Mucosa of stomach (tissue), 1 donor: ENCODE data around the gene WNT3.
"Not testable (repeated sequence)": the region's sequence is repeated elsewhere in the genome, so short reads cannot be mapped to it uniquely, and the experiment has no call there.

Experiments
- H3K27me3 ChIP-seq: one replicate; pipeline ENCODE4 v1.7.0; 2013; ENCODE audit warnings: mild to moderate bottlenecking, low read length; ENCODE audit not compliant: control insufficient read depth, insufficient read depth
- H3K36me3 ChIP-seq: one replicate; pipeline ENCODE4 v1.7.0; 2013; ENCODE audit warnings: low read length; ENCODE audit not compliant: control insufficient read depth, insufficient read depth
- H3K4me1 ChIP-seq: one replicate; pipeline ENCODE4 v1.7.0; 2013; ENCODE audit warnings: mild to moderate bottlenecking, low read length; ENCODE audit not compliant: control insufficient read depth, insufficient read depth
- H3K4me3 ChIP-seq: one replicate; pipeline ENCODE4 v1.7.0; 2013; ENCODE audit warnings: low read length
- H3K9ac ChIP-seq: one replicate; pipeline ENCODE4 v1.7.0; 2013; ENCODE audit warnings: mild to moderate bottlenecking, low read length, moderate library complexity
- H3K9me3 ChIP-seq: one replicate; pipeline ENCODE4 v1.7.0; 2013; ENCODE audit warnings: mild to moderate bottlenecking, low read length, moderate library complexity; ENCODE audit not compliant: control insufficient read depth
- donor health status: Pancreatic carcinoma.

Gene WNT3

DNA sequence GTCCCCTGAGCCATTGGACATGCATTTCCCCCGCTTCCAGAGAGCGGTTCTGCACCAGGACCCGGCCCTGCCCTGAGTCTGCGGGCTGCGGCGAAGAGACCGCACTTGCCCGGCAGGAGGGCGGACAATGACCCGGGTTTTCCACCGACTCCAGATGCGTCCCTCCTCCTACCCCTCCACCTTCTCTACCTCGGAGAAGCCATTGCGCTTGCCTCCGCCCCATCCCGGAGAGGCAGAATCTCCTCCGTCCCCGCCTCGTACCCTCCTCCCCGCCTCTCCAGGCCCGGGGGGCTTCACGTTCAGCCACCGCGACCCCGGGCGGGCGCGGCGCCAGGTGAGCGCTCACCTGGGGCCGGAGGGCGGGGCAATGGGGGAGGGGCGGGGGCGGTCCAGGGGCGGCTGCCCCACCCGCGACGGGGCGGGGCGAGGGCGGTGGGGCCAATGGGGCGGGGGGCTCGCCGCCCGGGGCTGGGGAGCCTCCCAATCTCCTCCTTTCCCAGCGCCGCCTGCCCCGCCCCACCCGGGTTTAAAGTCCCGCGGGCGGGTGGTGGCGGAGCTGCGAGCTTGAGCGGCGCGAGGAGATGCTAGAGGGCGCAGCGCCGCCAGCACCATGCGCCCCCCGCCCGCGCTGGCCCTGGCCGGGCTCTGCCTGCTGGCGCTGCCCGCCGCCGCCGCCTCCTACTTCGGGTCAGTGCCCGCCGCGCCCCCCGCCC lies 32.7 kb upstream of the WNT3 start, which contains the start of gene WNT9B:
Gene WNT9B (plus strand): TSS at position 555 of the 713 bp plus-strand sequence. CDS start 56 bp downstream, at position 611.
- H3K4me1 ChIP-seq: peaks cover 7% of the 10 kb centered on the region
- H3K36me3 ChIP-seq: no peaks in the 10 kb centered on the region
- peaks cover 54% of the 10 kb centered on the region for H3K27me3 ChIP-seq
- no peaks in the 10 kb centered on the region for H3K9me3 ChIP-seq
- H3K4me3 ChIP-seq: no peak within 1 kb of the TSS
- no peak within 1 kb of the TSS for H3K9ac ChIP-seq

DNA sequence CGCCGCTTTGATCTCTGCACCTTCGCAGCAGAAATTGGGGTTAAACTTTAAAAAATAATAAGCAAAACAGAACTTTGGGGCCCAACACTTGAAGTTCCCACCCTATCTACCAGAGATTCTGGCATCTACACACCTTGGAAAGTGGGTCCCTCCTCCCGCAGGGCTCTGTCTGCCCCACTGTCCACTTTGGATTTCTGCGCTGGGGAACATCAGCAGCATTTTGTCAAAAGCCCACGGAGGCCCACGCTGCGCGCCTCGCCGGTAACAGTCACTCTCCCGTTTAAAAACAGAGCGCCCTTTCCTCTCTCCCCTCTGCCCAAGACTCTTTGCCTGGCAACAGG lies 32.2 kb upstream of the WNT3 start:
- no peaks in the 10 kb centered on the region for H3K36me3 ChIP-seq
- peaks cover 7% of the 10 kb centered on the region for H3K4me1 ChIP-seq
- no peak overlapping the region for H3K4me3 ChIP-seq
- H3K9ac ChIP-seq: no peak overlapping the region
- H3K9me3 ChIP-seq: no peaks in the 10 kb centered on the region
- H3K27me3 ChIP-seq: peaks cover 54% of the 10 kb centered on the region

DNA sequence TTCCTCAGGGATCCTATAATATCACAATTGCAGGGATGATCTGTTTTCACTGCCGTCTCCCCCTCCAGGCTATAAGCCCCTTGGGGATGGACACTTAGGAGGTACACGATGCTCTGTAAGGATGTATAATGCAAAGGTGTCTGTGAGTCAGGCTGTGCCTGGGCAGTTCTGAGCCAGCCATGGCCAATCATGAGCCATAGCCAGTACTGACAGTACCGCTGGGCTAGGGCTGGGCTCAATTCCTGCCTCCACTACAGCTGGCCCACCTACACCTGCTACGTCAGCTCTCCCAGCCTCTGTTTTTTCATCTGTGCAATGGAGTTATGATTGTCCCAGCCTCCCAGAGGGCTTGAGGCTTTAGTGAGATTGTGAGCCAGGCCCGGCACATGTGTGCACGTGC lies 30.0 kb upstream of the WNT3 start:
- Histone ChIP-seq H3K27me3 (peaks cover 48% of the 10 kb centered on the region), H3K9me3 (no peaks in the 10 kb centered on the region), H3K9ac (no peak overlapping the region), H3K36me3 (no peaks in the 10 kb centered on the region), H3K4me1 (peaks cover 7% of the 10 kb centered on the region), H3K4me3 (no peak overlapping the region)

DNA sequence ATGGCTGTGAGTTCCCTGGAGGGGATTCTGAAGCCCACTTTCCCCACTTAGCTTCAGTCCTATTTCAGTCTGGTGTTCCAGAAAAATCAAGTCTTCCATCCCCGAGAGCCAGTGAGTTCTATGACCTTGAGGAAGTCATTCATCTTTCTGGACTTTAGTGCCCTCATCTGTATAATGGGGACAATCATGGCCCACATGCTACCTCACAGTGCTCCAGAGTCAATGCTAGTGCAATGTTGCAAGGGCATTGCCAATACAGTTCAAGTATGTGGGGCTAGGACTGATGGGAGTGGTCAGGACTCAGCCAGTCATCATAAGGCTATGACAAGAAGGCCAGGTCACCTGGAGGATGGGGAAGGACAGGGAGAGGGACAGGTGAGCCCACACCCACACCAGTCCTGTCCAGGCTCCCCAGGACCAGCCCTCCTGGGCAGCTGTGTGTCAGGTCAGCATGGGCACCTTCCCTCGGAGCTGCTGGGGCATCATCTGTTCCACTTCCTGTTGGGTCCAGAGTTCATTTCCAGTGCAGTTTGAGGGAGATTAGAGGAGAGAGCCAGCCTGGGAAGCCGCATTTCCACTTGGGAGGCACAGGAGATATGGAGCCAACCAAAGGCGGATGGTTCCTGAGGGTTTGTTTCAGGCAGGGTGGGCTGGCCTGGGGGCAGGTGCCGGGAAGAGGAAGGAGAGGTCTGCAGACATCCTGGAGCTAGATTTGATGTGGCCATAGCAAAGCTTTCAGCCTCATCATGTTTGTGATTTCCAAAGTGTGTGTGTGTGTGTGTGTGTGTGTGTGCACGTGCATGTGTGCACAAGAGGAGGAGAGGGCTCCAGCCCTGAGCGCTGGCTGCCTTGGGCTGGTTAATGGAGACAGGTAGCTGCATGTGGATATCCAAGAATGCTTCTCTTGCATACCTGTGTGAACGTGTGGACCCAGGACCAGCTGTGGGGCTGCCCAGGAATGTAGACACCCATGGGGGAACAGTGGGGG lies 29.0 kb upstream of the WNT3 start:
- Histone ChIP-seq H3K9ac (no peak overlapping the region), H3K4me3 (no peak overlapping the region), H3K9me3 (no peaks in the 10 kb centered on the region), H3K27me3 (peaks cover 41% of the 10 kb centered on the region), H3K36me3 (no peaks in the 10 kb centered on the region), H3K4me1 (peaks cover 7% of the 10 kb centered on the region)

DNA sequence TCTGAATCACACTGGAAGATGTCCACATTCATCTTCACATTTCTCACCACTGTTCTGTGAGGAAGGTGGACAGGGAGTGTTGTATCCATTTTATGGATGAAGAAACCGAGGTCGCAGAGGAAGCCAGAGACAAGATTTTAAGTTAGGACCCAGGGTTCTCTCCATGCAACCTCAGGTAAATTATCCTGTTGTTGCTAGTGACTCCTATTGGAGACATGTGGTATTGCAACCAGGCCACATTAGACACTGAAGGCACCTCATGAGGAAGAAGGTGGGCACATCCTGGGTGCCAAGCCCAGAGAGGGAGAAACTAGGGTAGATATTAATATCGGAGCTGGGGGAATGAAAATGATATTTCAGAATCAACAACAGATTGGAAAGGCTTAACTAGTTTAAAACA lies 24.3 kb upstream of the WNT3 start:
- Histone ChIP-seq H3K4me3 (no peak overlapping the region), H3K27me3 (peaks cover 18% of the 10 kb centered on the region)

DNA sequence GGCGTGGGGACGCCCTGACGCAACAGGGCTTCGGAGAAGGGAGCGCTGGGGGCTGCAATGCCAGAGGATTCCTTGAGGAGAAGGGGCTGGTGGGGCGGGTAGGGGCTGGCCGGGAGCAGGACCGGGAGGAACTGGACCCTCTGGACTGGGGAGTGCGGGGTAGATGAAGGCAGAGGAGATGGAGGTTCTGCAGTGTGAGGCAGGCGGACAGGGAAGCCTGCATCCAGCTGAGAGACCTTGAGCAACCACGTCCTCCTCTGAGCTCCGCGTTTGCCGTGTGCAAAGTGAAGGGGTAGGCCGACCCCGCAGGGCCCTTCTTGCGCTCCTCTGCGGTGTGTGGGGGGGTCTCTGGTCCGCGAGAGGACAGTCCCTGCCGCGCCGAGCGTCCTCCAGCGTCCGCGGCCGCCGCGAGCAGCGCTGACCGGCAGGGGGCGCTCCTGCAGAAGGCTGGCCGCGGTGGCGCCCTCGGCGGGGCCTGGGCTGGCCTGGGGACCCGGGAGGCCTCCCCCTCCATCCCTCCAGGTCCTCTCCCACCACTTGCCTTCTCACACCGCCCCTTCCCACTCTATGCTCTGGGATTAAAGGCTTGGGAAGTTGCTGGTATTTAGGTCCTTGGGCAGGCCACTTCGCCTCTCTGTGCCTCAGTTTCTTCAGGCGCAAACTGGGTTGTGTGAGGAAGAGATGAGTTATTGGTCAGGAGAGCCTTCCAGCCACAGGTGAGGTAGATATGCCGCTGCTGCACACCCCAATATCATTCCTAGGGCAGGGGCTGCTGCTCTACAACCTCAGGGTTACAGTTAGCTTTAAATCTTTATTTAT lies 23.3 kb upstream of the WNT3 start:
- Histone ChIP-seq H3K36me3 (no peaks in the 10 kb centered on the region), H3K27me3 (peaks cover 18% of the 10 kb centered on the region), H3K4me1 (no peaks in the 10 kb centered on the region), H3K9ac (no peak overlapping the region), H3K4me3 (no peak overlapping the region), H3K9me3 (no peaks in the 10 kb centered on the region)

More for the DNA sequence above, 24.3 kb upstream of the WNT3 start:
- Histone ChIP-seq H3K36me3 (no peaks in the 10 kb centered on the region), H3K9me3 (no peaks in the 10 kb centered on the region), H3K4me1 (no peaks in the 10 kb centered on the region), H3K9ac (no peak overlapping the region)

DNA sequence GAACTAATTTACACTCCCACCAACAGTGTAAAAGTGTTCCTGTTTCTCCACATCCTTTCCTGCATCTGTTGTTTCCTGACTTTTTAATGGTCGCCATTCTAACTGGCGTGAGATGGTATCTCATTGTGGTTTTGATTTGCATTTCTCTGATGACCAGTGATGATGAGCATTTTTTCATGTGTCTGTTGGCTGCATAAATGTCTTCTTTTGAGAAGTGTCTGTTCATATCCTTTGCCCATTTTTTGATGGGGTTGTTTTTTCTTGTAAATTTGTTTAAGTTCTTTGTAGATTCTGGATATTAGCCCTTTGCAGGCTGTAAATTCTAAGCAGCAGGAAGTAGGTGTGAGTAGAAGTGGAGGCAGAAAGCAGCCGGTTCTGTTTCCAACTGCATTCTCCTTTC lies 22.1 kb upstream of the WNT3 start:
- not testable (repeated sequence) for H3K4me3 ChIP-seq, H3K9ac ChIP-seq, H3K4me1 ChIP-seq, H3K9me3 ChIP-seq, H3K36me3 ChIP-seq
- peaks cover 18% of the 10 kb centered on the region for H3K27me3 ChIP-seq

DNA sequence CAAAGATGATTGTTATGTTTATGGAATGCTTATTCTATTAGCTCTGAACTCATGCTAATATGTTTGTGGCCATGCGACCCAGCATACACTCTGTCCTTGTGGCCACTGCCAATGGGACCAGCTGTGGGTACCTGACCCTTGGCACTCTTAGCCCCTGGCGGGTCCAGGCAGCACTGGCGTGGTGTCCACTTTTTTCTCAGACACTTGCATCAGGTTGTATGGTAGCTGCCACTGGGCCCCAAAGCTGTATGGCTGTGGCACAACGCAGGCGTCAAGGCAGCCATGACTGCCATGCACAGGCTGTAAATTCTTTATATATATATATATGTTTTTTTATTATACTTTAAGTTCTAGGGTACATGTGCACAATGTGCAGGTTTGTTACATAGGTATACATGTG lies 20.7 kb upstream of the WNT3 start:
- Histone ChIP-seq H3K27me3 (peaks cover 18% of the 10 kb centered on the region), H3K36me3 (no peaks in the 10 kb centered on the region), H3K4me3 (no peak overlapping the region), H3K4me1 (peaks cover 4% of the 10 kb centered on the region), H3K9me3 (no peaks in the 10 kb centered on the region), H3K9ac (no peak overlapping the region)

DNA sequence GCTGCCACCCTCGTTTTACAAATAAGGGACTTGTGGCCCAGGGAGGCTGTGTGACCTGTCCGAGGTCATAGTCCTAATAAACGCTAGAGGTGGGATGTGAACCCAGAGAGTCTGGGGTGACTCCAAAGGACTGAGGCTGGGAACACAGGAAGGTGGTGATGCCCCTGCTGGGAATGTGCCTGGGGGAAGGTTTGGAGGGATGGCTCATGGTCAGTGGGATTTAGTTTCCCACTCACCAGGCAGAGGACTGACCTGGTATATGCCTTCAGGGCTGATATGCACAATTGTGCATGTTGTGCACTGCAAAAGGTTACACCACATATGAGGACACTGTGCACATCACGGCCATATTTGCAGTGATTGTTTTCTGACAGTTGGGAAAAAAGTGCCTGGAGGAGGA lies 19.0 kb upstream of the WNT3 start:
- H3K27me3 ChIP-seq: peaks cover 18% of the 10 kb centered on the region
- H3K9me3 ChIP-seq: no peaks in the 10 kb centered on the region
- no peak overlapping the region for H3K9ac ChIP-seq
- H3K36me3 ChIP-seq: no peaks in the 10 kb centered on the region
- no peak overlapping the region for H3K4me3 ChIP-seq
- H3K4me1 ChIP-seq: peaks cover 4% of the 10 kb centered on the region

DNA sequence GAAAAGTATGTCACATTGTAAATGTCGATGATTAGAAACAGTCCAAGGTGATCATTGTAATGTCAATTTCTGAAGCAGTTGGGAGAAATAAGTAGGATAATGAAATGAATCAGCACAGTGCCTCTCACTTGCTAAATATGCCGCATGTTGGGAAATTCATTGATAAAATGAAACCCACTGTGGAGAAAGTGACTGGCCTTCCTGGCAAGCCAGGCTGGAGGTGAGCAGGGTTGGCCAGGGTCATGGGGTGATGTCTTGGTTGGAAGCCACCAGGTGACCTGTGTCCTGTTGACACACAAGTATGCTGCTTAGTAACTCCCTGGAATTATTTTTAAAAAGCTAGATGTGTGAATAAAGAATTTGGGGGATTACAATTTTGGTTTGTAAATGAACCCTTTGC lies 18.0 kb upstream of the WNT3 start:
- no peaks in the 10 kb centered on the region for H3K9me3 ChIP-seq
- no peak overlapping the region for H3K4me3 ChIP-seq
- no peak overlapping the region for H3K9ac ChIP-seq
- peaks cover 8% of the 10 kb centered on the region for H3K27me3 ChIP-seq
- H3K36me3 ChIP-seq: no peaks in the 10 kb centered on the region
- peaks cover 4% of the 10 kb centered on the region for H3K4me1 ChIP-seq

DNA sequence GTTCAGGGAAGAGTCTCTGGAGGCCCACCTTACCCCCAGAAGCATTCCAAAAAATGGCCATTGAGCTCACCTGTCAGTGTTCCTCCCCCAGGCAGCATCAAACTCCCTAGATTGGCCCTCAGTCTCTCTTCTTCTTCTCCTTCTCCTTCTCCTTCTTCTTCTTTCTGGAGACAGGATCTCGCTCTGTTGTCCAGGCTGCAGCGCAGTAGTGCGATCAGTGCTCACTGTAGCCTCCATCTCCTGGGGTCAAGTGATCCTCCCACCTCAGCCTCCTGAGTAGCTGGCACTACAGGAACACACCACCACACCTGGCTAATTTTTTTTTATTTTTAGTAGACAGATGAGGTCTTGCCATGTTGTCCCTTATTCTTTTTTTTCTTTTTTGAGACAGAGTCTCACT lies 16.4 kb upstream of the WNT3 start:
- no peak overlapping the region for H3K9ac ChIP-seq
- H3K4me1 ChIP-seq: peaks cover 4% of the 10 kb centered on the region
- H3K36me3 ChIP-seq: no peaks in the 10 kb centered on the region
- no peaks in the 10 kb centered on the region for H3K27me3 ChIP-seq
- no peak overlapping the region for H3K4me3 ChIP-seq
- no peaks in the 10 kb centered on the region for H3K9me3 ChIP-seq

DNA sequence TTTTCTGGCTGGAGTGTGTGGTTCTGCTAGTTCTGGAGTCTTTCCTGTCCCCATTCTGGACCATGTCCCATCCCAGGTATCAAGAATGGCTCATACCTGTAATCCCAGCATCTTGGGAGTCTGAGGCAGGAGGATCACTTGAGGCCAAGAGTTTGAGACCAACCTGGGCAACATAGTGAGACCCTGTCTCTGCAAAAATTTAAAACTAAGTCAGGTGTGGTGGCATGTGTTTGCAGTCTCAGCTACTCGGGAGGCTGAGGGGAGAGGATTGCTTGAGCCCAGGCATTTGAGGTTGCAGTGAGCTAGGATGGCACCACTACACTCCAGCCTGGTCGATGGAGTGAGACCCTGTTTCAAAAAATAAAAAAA lies 15.3 kb upstream of the WNT3 start:
- H3K4me1 ChIP-seq: peaks cover 4% of the 10 kb centered on the region
- no peaks in the 10 kb centered on the region for H3K9me3 ChIP-seq
- H3K27me3 ChIP-seq: no peaks in the 10 kb centered on the region
- no peak overlapping the region for H3K9ac ChIP-seq
- no peak overlapping the region for H3K4me3 ChIP-seq
- no peaks in the 10 kb centered on the region for H3K36me3 ChIP-seq
